Spleen (tissue), 7 donors: ENCODE data around the gene LRIG1.

ENCODE experiments used
- POLR2A ChIP-seq, 3 donors: fragments of 450-650 bp; IDR thresholded peaks; one replicate each; pipeline ENCODE4 v1.5.1; 2017; ENCODE audit warnings: antibody characterized with exemption in 3 of 3, mild to moderate bottlenecking in 1 of 3
- POLR2AphosphoS5 ChIP-seq, 3 donors: sonication (generic); formaldehyde crosslinking; IDR thresholded peaks; one replicate each; pipeline ENCODE4 v1.5.1; 2017; ENCODE audit warnings: antibody characterized with exemption in 3 of 3
- TF ChIP-seq, protein P1 (sequence below), 11 experiments: fragments of 200-600 bp in 7 of 11; fragments of 450-650 bp in 4 of 11; sonication (generic) in 4 of 11; IDR thresholded peaks in 8 of 11; conservative IDR thresholded peaks in 3 of 11; 1 replicate in 7 of 11; 2 replicates in 4 of 11; pipeline versions ENCODE4 v1.4.0 to v1.8.0; 2016 to 2021; ENCODE audit warnings: antibody characterized with exemption in 11 of 11, inconsistent platforms in 4 of 11, mild to moderate bottlenecking in 1 of 11
- donor health status: DM: no; HTN: no; CAD: no; lungs with moderate emphysema.
- donor health status: DM: no; HTN: no; CAD: no.
- donor health status: DM: no; HTN: no; CAD: no.

DNA sequence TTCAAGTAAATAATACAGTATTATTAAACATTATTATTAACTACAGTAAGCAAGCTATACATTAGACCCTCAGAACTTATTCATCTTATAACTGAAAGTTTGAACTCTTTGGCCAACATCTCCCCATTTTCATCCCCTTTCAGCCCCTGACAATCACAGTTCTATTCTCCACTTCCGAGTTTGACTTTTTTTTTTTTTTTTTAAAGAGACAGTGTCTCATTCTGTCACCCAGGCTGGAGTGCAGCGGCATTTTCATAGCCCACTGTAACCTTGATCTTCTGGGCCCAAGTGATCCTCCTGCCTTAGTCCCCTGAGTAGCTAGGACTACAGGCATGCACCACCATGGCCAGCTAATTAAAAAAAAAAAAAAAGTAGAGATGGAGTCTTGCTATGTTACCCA, 41.3 kb upstream of the LRIG1 start:
- TF ChIP-seq, protein P1, sequence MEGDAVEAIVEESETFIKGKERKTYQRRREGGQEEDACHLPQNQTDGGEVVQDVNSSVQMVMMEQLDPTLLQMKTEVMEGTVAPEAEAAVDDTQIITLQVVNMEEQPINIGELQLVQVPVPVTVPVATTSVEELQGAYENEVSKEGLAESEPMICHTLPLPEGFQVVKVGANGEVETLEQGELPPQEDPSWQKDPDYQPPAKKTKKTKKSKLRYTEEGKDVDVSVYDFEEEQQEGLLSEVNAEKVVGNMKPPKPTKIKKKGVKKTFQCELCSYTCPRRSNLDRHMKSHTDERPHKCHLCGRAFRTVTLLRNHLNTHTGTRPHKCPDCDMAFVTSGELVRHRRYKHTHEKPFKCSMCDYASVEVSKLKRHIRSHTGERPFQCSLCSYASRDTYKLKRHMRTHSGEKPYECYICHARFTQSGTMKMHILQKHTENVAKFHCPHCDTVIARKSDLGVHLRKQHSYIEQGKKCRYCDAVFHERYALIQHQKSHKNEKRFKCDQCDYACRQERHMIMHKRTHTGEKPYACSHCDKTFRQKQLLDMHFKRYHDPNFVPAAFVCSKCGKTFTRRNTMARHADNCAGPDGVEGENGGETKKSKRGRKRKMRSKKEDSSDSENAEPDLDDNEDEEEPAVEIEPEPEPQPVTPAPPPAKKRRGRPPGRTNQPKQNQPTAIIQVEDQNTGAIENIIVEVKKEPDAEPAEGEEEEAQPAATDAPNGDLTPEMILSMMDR (IDR thresholded peaks at IDR 0.05 in 8 of 11, conservative IDR thresholded peaks at IDR 0.05 in 3 of 11), result no peak
- TF ChIP-seq POLR2AphosphoS5 (IDR thresholded peaks at IDR 0.05), result no peak
- TF ChIP-seq POLR2A (IDR thresholded peaks at IDR 0.05), result no peak
